B cell (primary cell): Measurements from ENCODE around the gene PARP8. TPM values are rescaled to one million over a fixed set of nuclear protein-coding genes. Genes with fewer than 3 reads are reported as not detected.
A peak's percentile ranks its signal among the peaks of the same experiment; 100 is the strongest.
"Not testable (repeated sequence)": the region's sequence is repeated elsewhere in the genome, so short reads cannot be mapped to it uniquely, and the experiment has no call there.

Source experiments
- ATAC-seq: fragments of 200-7000 bp; cut with Tn5 transposase; one replicate; pipeline ENCODE4 v1.10.0; 2021; ENCODE audit warnings: low read depth, mild to moderate bottlenecking, moderate number of reproducible peaks, moderate library complexity
- CTCF ChIA-PET: fragments of 350-600 bp; sonication (Branson Sonifier 250); formaldehyde crosslinking; loops from one replicate; lab custom pipeline; 2021; ENCODE audit warnings: antibody characterized with exemption, inconsistent platforms; lab: Charles Lee
- POLR2A ChIA-PET: fragments of 350-600 bp; sonication (Branson Sonifier 250); formaldehyde crosslinking; loops from one replicate; lab custom pipeline; 2021; ENCODE audit warnings: antibody characterized with exemption; lab: Charles Lee
- DNase-seq: peaks from one replicate; pipeline ENCODE4 v3.0.0; 2013
- H2AFZ ChIP-seq: 2 replicates; pipeline ENCODE4 v1.6.1; 2012; ENCODE audit warnings: mild to moderate bottlenecking, low read depth, low read length; ENCODE audit not compliant: insufficient read depth, poor library complexity, severe bottlenecking
- H3K27ac ChIP-seq, 2 donors: 1 replicate in 1 of 2; 2 replicates in 1 of 2; pipeline ENCODE4 v1.5.1; 2012 to 2013; ENCODE audit warnings: low read length in 2 of 2, mild to moderate bottlenecking in 2 of 2, moderate library complexity in 1 of 2
- H3K27me3 ChIP-seq, 4 experiments: fragments of 200-600 bp in 1 of 4; sonication (generic) in 1 of 4; replicated peaks in 1 of 4; 1 replicate in 2 of 4; 2 replicates in 2 of 4; pipeline versions ENCODE4 v1.6.1 to v1.7.0; 2013 to 2016; ENCODE audit warnings: low read length in 3 of 4, mild to moderate bottlenecking in 2 of 4, mixed read lengths in 1 of 4, moderate library complexity in 1 of 4; ENCODE audit not compliant: insufficient read depth in 4 of 4, control insufficient read depth in 3 of 4; ENCODE audit errors: control extremely low read depth in 1 of 4
- H3K36me3 ChIP-seq, 2 experiments: replicated peaks in 1 of 2; 1 replicate in 1 of 2; 2 replicates in 1 of 2; pipeline versions ENCODE4 v1.6.1 to v1.7.1; 2013; ENCODE audit warnings: low read length in 1 of 2; ENCODE audit not compliant: insufficient read depth in 2 of 2, control insufficient read depth in 1 of 2; ENCODE audit errors: control extremely low read depth in 1 of 2, extremely low read depth in 1 of 2
- H3K4me1 ChIP-seq, 2 donors: fragments of 200-600 bp in 1 of 2; sonication (generic) in 1 of 2; 1 replicate in 1 of 2; 2 replicates in 1 of 2; pipeline versions ENCODE4 v1.5.1 to v1.6.1; 2013 to 2017; ENCODE audit warnings: low read length in 2 of 2; ENCODE audit not compliant: control insufficient read depth in 2 of 2, insufficient read depth in 2 of 2
- H3K4me2 ChIP-seq: replicated peaks from 2 replicates; pipeline ENCODE3; 2012; ENCODE audit warnings: mild to moderate bottlenecking, low read depth, low read length; ENCODE audit not compliant: poor library complexity, severe bottlenecking
- H3K4me3 ChIP-seq, 5 experiments: fragments of 200-600 bp in 1 of 5; sonication (generic) in 1 of 5; 1 replicate in 3 of 5; 2 replicates in 2 of 5; pipeline versions ENCODE4 v1.5.1 to v1.7.0; 2011 to 2016; ENCODE audit warnings: low read length in 4 of 5, mild to moderate bottlenecking in 4 of 5, low read depth in 2 of 5, control low read depth in 1 of 5, moderate library complexity in 1 of 5; ENCODE audit not compliant: insufficient read depth in 1 of 5; ENCODE audit errors: control extremely low read depth in 1 of 5, extremely low read depth in 1 of 5
- H3K79me2 ChIP-seq: fragments of 200-600 bp; sonication (generic); one replicate; pipeline ENCODE4 v1.6.0; 2016; ENCODE audit warnings: low read length; ENCODE audit not compliant: control insufficient read depth, insufficient read depth
- H3K9ac ChIP-seq: fragments of 200-600 bp; sonication (generic); 2 replicates; pipeline ENCODE4 v1.6.1; 2017; ENCODE audit warnings: mild to moderate bottlenecking, low read length, moderate library complexity
- H3K9me3 ChIP-seq, 3 donors: one replicate each; pipeline versions ENCODE4 v1.6.1 to v1.7.1; 2013; ENCODE audit warnings: low read length in 2 of 3; ENCODE audit not compliant: control insufficient read depth in 2 of 3, insufficient read depth in 1 of 3; ENCODE audit errors: control extremely low read depth in 1 of 3
- H4K20me1 ChIP-seq: 2 replicates; pipeline ENCODE4 v1.6.0; 2012; ENCODE audit warnings: mild to moderate bottlenecking, low read length; ENCODE audit not compliant: insufficient read depth, control insufficient read depth, poor library complexity, severe bottlenecking
- H3K27ac Mint-ChIP-seq: one replicate; pipeline ENCODE4 v1.8.0; 2021; ENCODE audit warnings: mixed read lengths
- H3K27me3 Mint-ChIP-seq: one replicate; pipeline ENCODE4 v1.8.0; 2021; ENCODE audit warnings: mixed read lengths
- H3K4me1 Mint-ChIP-seq: one replicate; pipeline ENCODE4 v1.8.0; 2021; ENCODE audit warnings: mixed read lengths
- H3K4me3 Mint-ChIP-seq: one replicate; pipeline ENCODE4 v1.8.0; 2021; ENCODE audit warnings: mixed read lengths
- H3K9me3 Mint-ChIP-seq: one replicate; pipeline ENCODE4 v1.8.0; 2022; ENCODE audit warnings: mixed read lengths; ENCODE audit not compliant: insufficient read depth
- EZH2 ChIP-seq: IDR thresholded peaks from 2 replicates; pipeline ENCODE4 v1.6.1; 2012; ENCODE audit warnings: borderline replicate concordance, low read depth, mild to moderate bottlenecking, moderate library complexity, low read length; ENCODE audit not compliant: insufficient read depth, poor library complexity, severe bottlenecking
- WGBS: methylation state at CpG from one replicate; pipeline ENCODE4 v1.1.5; 2013; ENCODE audit warnings: missing lambda C conversion rate; ENCODE audit not compliant: insufficient coverage; 5-methylcytosine and 5-hydroxymethylcytosine counted together
- intact Hi-C: fragments of 100-400 bp; cut with micrococcal nuclease; formaldehyde crosslinking; loops from one replicate; pipeline ENCODE4 v1.10.0; 2022
- polyA plus RNA-seq: library from polyadenylated mRNA; depleted of rRNA; stranded (reverse); fragments of >200 nt; gene quantifications from 2 replicates; pipeline ENCODE4 v1.2.3, GENCODE V29; 2012
- total RNA-seq, 2 donors: library from RNA; stranded (reverse); fragments of 120-200 nt in 1 of 2; gene quantifications; 1 replicate in 1 of 2; 2 replicates in 1 of 2; pipeline versions ENCODE4 v1.2.3 to v1.2.4, GENCODE V29; 2013 to 2022
- TF ChIP-seq, protein P1 (sequence below): fragments of 200-600 bp; IDR thresholded peaks from one replicate; pipeline ENCODE4 v1.8.0; 2022; ENCODE audit warnings: antibody characterized with exemption, mild to moderate bottlenecking

The PARP8 gene
- total and polyA plus RNA-seq, 2 donors (not counting 1 experiment from before 2014, with no cell fraction given): 36.2 to 83.6 TPM

DNA sequence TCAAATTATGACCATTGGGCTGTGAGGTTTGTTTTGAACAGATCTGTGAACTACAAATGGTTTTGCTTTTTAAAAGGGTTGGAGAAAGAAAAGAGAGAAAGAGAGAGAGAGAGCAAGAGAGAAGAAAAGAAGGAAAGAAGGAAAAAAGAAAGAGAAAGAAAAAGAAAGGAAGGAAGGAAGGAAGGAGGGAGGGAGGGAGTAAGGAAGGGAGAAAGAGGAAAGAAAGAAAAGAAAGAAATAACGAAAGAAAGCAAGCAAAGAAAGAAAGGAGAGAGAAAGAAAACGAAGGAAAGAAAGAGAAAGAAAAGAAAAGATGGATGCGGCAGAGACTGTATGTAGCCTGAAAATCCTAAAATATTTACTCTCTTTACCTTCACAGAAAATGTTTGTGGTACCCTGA is 104.0 kb downstream of the PARP8 start:
- peaks cover 6% of the 10 kb centered on the region for H3K9me3 Mint-ChIP-seq
- Histone ChIP-seq H3K4me1 (no peaks in the 10 kb centered on the region), H3K27me3 (no peaks in the 10 kb centered on the region), H4K20me1 (no peaks in the 10 kb centered on the region), H3K9me3 (peaks cover 0 to 10% (median 2%) of the 10 kb centered on the region in 3 donors), H3K4me3 (no peak overlapping the region), H3K4me2 (no peak overlapping the region), H3K79me2 (peaks cover 9% of the 10 kb centered on the region), H3K36me3 (peaks cover 18 to 24% of the 10 kb centered on the region in 2 experiments), H2AFZ (no peak overlapping the region), H3K9ac (no peak overlapping the region), H3K27ac (no peak overlapping the region)
- ATAC-seq (no peak), DNase-seq (no peak)
- intact Hi-C loops: no loop called here
- peaks cover 10% of the 10 kb centered on the region for H3K4me1 Mint-ChIP-seq
- H3K4me3 Mint-ChIP-seq: no peak overlapping the region
- POLR2A ChIA-PET: no interaction called here
- TF ChIP-seq, protein P1, sequence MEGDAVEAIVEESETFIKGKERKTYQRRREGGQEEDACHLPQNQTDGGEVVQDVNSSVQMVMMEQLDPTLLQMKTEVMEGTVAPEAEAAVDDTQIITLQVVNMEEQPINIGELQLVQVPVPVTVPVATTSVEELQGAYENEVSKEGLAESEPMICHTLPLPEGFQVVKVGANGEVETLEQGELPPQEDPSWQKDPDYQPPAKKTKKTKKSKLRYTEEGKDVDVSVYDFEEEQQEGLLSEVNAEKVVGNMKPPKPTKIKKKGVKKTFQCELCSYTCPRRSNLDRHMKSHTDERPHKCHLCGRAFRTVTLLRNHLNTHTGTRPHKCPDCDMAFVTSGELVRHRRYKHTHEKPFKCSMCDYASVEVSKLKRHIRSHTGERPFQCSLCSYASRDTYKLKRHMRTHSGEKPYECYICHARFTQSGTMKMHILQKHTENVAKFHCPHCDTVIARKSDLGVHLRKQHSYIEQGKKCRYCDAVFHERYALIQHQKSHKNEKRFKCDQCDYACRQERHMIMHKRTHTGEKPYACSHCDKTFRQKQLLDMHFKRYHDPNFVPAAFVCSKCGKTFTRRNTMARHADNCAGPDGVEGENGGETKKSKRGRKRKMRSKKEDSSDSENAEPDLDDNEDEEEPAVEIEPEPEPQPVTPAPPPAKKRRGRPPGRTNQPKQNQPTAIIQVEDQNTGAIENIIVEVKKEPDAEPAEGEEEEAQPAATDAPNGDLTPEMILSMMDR: peak; percentile 12
- no peak for TF ChIP-seq EZH2
- no peaks in the 10 kb centered on the region for H3K27me3 Mint-ChIP-seq
- no CpG with 5 or more reads among the region's 3 CpGs for WGBS
- CTCF ChIA-PET: no interaction called here
- no peak overlapping the region for H3K27ac Mint-ChIP-seq

DNA sequence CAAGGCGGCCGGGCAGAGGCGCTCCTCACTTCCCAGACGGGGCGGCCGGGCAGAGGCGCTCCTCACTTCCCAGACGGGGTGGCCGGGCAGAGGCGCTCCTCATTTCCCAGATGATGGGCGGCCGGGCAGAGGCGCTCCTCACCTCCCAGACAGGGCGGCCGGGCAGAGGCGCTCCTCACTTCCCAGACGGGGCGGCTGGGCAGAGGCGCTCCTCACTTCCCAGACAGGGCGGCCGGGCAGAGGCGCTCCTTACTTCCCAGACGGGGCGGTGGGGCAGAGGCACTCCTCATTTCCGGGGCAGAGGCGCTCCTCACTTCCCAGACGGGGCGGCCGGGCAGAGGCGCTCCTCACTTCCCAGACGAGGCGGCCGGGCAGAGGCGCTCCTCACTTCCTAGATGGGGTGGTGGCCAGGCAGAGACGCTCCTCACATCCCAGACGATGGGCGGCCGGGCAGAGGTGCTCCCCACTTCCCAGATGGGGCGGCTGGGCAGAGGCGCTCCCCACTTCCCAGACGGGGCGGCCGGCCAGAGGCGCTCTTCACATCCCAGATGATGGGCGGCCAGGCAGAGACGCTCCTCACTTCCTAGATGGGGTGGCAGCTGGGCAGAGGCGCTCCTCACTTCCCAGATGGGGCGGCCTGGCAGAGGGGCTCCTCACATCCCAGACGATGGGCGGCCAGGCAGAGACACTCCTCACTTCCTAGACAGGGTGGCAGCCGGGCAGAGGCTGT is 108.2 kb downstream of the PARP8 start:
- POLR2A ChIA-PET, H3K27ac ChIP-seq, H3K27me3 ChIP-seq, H3K9me3 ChIP-seq, H3K36me3 ChIP-seq, H4K20me1 ChIP-seq, H3K9ac ChIP-seq, H3K27ac Mint-ChIP-seq, H3K9me3 Mint-ChIP-seq, H2AFZ ChIP-seq, H3K4me1 ChIP-seq, H3K4me3 Mint-ChIP-seq, H3K79me2 ChIP-seq, H3K4me1 Mint-ChIP-seq, CTCF ChIA-PET, ATAC-seq, DNase-seq, intact Hi-C loops, H3K27me3 Mint-ChIP-seq, H3K4me3 ChIP-seq, H3K4me2 ChIP-seq: not testable (repeated sequence)
- 97% methylated on average over 39 of the region's 51 CpGs for WGBS
